Upper lobe of left lung (tissue), 4 donors: ENCODE measurements around the gene SLC10A4.

Source experiments
- POLR2AphosphoS5 ChIP-seq, 2 donors: sonication (generic); formaldehyde crosslinking; IDR thresholded peaks; one replicate each; pipeline ENCODE4 v1.5.1; 2017; ENCODE audit warnings: antibody characterized with exemption in 2 of 2
- TF ChIP-seq, protein P1 (sequence below), 6 experiments: fragments of 450-650 bp in 4 of 6; fragments of 200-600 bp in 2 of 6; sonication (generic) in 2 of 6; IDR thresholded peaks; one replicate each; pipeline ENCODE4 v1.5.1; 2016 to 2019; ENCODE audit warnings: antibody characterized with exemption in 6 of 6

DNA sequence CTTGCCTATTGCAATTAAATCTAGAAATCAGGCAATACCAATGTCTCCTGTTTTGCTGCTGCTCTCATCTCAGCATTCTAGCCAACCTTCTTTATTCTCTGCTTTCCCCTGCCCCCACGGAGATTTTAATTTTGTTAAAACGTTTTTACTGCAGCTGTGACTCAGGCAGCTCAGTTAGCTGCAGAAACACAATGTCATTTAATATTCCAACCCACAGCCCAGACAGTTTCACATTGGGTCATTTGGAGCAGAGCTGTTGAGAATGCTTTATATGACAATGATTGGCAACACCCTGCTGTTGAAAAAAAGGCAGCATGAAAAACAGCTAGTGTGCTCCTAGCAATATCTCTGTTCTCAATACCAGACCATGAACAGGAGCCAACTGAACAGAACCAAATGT, 12.6 kb upstream of the SLC10A4 start:
- TF ChIP-seq, protein P1, sequence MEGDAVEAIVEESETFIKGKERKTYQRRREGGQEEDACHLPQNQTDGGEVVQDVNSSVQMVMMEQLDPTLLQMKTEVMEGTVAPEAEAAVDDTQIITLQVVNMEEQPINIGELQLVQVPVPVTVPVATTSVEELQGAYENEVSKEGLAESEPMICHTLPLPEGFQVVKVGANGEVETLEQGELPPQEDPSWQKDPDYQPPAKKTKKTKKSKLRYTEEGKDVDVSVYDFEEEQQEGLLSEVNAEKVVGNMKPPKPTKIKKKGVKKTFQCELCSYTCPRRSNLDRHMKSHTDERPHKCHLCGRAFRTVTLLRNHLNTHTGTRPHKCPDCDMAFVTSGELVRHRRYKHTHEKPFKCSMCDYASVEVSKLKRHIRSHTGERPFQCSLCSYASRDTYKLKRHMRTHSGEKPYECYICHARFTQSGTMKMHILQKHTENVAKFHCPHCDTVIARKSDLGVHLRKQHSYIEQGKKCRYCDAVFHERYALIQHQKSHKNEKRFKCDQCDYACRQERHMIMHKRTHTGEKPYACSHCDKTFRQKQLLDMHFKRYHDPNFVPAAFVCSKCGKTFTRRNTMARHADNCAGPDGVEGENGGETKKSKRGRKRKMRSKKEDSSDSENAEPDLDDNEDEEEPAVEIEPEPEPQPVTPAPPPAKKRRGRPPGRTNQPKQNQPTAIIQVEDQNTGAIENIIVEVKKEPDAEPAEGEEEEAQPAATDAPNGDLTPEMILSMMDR (IDR thresholded peaks at IDR 0.05): no peak
- TF ChIP-seq POLR2AphosphoS5 (IDR thresholded peaks at IDR 0.05): no peak
